ENCODE results near the gene RRP15.

RRP15 gene

DNA sequence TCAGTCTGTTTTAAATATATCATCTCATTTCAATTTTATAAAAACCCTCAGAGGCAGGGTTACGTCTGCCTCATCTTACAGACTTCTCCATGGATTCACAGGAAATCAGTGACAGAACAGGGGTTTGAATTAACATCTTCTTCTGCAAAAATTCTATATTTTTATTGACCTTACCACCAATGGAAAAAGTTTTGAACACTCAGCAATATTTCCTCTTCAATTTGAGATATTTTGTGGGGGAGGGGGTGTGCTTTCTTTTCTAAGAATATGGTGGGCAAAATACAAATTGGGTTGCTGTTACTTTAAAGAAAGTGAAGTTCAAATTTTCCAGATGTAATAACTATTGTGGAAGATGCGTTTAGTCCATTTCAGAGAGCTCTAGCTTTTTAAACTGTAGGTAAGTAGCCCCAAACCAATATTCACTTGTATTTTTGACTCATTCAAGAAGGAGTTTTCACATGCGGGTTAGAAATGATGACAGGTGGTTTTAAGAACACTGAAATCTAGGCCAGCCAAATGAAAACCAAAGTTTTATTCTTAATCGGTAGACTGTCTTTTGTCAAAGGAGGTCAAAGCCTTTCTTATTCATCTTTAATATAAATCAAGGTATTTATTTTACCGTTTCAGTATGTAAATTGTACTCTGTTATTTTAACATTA is 77.5 kb downstream of the RRP15 start:
- DNase-seq (ENCODE audit: low read depth), result no peak

DNA sequence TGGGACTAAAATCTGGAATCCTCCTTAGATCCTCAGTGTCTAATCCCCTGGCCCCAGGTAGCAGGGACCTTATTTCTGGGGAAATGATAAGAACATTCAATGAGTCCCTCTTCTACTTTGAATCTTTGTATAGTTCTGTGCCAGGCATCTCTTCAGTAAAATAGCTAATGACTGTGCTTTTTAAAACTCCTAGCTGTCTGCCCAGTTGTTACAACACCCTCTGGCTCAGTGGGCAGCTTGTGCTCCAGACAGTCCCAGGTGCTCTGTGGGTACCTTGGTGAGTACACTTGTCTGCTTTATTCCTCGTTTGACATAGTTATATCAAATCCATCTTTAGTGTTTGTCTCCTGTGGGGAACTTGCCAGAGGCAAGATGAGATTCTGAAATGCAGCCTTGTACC is 78.0 kb downstream of the RRP15 start:
- no peak for DNase-seq (ENCODE audit: low read depth)

DNA sequence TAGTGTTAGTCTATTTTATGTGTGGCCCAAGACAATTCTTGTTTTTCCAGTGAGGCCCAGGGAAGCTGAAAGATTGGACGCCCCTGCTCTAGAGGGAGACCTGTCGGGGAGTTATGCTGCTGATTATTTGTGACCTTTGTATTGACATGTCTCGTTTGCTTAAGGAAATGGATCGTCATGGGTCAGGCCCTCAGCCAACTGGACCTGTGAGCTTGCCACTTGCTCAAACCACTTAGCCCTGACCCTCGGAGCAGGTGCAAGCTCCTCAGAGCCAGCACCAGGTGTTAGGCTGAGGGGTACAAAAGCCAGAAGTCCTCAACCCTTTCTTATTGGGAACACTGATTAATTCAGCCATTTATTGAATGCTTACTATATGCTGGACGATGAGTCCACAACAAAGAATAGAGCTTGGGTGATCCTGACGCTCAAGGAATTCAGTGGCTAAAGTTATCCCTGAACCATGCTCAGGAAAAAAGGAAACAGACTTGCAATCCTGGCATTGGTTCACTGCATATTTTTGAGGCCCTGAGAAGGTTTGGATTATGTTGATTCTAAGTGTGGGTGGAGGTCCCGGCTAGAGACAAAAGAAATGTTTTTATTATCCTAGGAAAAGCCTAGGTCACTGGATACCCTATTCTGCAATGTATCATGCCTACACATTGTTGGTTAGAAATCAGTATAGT is 79.1 kb downstream of the RRP15 start:
- no peak for DNase-seq (ENCODE audit: low read depth)

GRCh38 chr1:218365226-218365999 is 80.3 kb downstream of the RRP15 start:
- DNase-seq (ENCODE audit: low read depth), result no peak

DNA sequence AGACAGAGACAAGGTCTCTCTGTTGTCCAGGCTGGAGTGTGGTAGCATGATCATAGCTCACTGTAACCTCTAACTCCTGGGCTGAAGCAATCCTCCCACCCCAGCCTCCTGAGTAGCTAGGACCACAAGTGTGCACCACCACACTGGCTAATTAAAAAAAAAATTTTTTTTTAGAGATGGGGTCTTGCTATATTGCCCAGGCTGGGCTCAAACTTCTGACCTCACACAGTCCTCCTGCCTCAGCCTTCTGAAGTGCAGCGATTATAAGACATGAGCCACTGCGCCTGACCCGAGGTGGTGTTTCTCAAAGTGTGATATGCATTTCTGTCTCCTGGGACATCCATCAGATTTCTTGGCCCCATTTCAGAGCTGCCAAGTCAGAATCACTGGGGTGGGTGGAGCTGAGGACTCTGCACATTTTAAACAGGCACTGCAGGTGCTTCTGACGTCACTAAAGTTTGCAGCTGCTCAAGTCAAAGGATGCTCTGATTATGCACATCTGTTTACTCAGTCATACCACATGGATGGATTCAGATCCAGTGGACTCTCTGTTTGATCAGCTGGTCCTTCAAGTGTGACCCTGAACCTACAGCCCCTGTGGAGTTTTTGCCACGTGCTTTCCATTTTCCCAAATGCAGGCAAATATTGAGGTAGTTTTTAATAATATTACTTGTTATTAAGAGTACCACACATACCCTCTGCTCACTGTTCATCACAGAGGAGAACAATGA is 81.4 kb downstream of the RRP15 start:
- no peak for DNase-seq (ENCODE audit: low read depth)

DNA sequence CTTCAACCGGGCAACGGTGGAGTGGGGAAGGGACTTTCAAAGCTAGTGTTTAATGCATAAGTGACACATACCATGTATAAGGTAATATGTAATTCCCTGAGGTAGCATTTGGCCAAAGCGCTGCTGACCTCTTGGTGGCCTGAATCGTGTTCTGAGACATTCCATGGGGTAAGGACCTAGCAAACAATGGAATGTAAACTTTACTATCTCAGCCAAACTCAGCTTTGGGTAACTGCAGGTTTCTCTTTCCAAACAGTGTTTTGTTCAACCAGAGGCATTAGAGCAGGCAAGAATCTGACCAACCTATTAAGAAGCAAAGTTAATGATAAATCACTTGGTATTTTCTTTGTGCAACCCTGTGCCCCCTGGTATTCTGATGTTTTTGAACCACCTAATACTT is 82.0 kb downstream of the RRP15 start:
- no peak for DNase-seq (ENCODE audit: low read depth)

DNA sequence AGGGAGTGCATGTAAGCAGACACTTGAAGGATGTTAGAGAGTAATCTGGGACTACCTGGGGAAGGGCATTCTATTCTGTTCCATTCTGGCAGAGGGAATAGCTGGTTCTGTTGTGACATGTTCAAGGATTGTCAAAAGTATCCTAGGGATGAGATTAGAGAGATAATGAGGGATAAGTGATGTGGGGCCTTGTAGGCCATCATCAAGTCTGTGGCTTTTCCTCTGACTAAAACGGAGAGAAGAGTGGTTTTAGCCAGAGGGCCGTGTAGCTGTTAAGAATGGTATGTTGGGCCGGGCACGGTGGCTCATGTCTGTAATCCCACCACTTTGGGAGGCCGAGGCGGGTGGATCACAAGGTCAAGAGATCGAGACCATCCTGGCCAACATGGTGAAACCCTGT is 83.6 kb downstream of the RRP15 start:
- DNase-seq (ENCODE audit: low read depth), result no peak

- no peak for DNase-seq (ENCODE audit: low read depth)
Observed at GRCh38 chr1:218369688-218370511, 84.8 kb downstream of the RRP15 start.

- DNase-seq (ENCODE audit: low read depth), result no peak
Observed at GRCh38 chr1:218371927-218372672, 87.0 kb downstream of the RRP15 start.

- DNase-seq (ENCODE audit: low read depth), result no peak
Observed at GRCh38 chr1:218374401-218375353, 89.6 kb downstream of the RRP15 start.

- no peak for DNase-seq (ENCODE audit: low read depth)
Observed at GRCh38 chr1:218376722-218377121, 91.6 kb downstream of the RRP15 start.

- peak; percentile 45 for DNase-seq (ENCODE audit: low read depth)
Observed at GRCh38 chr1:218377143-218377660, 92.1 kb downstream of the RRP15 start.

- no peak for DNase-seq (ENCODE audit: low read depth)
Observed at GRCh38 chr1:218380125-218380977, 95.3 kb downstream of the RRP15 start.

GRCh38 chr1:218382261-218382660 is 97.2 kb downstream of the RRP15 start:
- DNase-seq (ENCODE audit: low read depth), result no peak

DNA sequence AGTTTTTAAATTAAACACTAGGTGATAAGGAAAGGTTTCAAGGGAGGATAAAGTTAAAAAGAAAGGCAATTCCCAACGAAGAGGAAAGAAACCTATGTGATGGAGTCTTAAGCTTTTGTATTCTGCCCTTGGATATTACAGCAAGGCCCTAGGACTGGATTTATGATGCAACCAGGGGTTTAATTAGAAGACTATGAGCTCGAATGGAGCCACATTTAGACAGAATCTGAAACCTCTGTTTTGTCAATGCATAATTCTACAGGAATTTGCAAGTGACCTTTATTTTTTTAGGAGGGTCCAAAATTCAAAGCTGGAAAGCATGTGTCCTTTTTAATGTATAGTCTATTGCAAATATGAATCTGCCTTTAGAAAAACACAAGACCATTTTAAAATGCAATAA is 98.0 kb downstream of the RRP15 start:
- no peak for DNase-seq (ENCODE audit: low read depth)

- DNase-seq (ENCODE audit: low read depth), result no peak
Observed at GRCh38 chr1:218383681-218384080, 98.6 kb downstream of the RRP15 start.

DNA sequence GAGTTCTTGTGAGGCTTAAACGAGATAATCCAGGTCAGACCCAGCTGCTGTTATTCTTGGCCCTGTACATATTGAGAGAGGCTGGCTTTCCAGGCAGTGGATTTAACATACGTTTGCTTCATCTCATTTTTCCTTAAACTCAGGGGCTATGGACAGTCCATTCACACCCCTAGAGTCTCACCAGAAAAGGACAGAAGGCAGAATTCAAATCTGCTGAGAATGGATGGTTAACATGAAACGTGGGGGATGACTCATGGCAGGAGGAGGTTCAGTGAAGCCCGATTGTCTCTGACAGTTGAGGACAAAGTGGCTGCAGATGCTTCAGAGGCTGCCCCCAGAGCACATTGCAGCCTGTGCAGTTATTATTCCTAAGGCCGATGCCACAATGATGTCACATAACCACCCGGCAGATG is 99.5 kb downstream of the RRP15 start:
- no peak for DNase-seq (ENCODE audit: low read depth)

All from stimulated activated CD4-positive, alpha-beta T cell treated with anti-CD3 and anti-CD28 coated beads, Interleukin-2, amount 100 ng/mL, for 4 hours (primary cell).